K562 (cell line): Measurements from ENCODE around the gene DAGLA. TPM values are rescaled to one million over a fixed set of nuclear protein-coding genes. Genes with fewer than 3 reads are reported as not detected.

Experiments used
- CEBPB ChIP-seq: fragments of 450-650 bp; IDR thresholded peaks from 2 replicates; pipeline ENCODE4 v1.6.1; 2016; ENCODE audit warnings: missing genetic modification characterization, missing compliant biosample characterization
- CTCF ChIP-seq, 3 experiments: IDR thresholded peaks in 2 of 3; conservative IDR thresholded peaks in 1 of 3; 2 replicates each; pipeline ENCODE4 v1.5.1; 2011 to 2012; ENCODE audit warnings: low read length in 3 of 3, mild to moderate bottlenecking in 3 of 3, control low read depth in 2 of 3, improper control_type of control experiment in 1 of 3, inconsistent platforms in 1 of 3, low read depth in 1 of 3, mixed read lengths in 1 of 3, moderate library complexity in 1 of 3; ENCODE audit not compliant: insufficient read depth in 2 of 3
- CTCFL ChIP-seq: IDR thresholded peaks from 2 replicates; pipeline ENCODE4 v1.6.1; 2011; ENCODE audit warnings: borderline replicate concordance, low read depth, mild to moderate bottlenecking, moderate library complexity, low read length; ENCODE audit not compliant: insufficient read depth, poor library complexity, severe bottlenecking
- E2F4 ChIP-seq: sonication (generic); formaldehyde crosslinking; IDR thresholded peaks from 2 replicates; pipeline ENCODE4 v1.8.0; 2022; ENCODE audit warnings: mild to moderate bottlenecking, low read depth, missing genetic modification reagents
- EGR1 ChIP-seq: fragments of 450-650 bp; conservative IDR thresholded peaks from 2 replicates; pipeline ENCODE4 v1.6.1; 2017; ENCODE audit warnings: mild to moderate bottlenecking
- FOXP4 ChIP-seq: sonication (generic); formaldehyde crosslinking; IDR thresholded peaks from 2 replicates; pipeline ENCODE4 v1.8.0; 2022; ENCODE audit warnings: mild to moderate bottlenecking, missing genetic modification reagents, borderline replicate concordance
- HDAC6 ChIP-seq: IDR thresholded peaks from 2 replicates; pipeline ENCODE4 v1.6.1; 2012; ENCODE audit warnings: low read depth, mild to moderate bottlenecking, control low read depth, inconsistent platforms, low read length, moderate library complexity
- HMBOX1 ChIP-seq: sonication (generic); IDR thresholded peaks from 2 replicates; pipeline ENCODE4 v1.6.1; 2016
- IRF2 ChIP-seq: sonication (generic); formaldehyde crosslinking; IDR thresholded peaks from 2 replicates; pipeline ENCODE4 v1.8.1; 2022; ENCODE audit warnings: mild to moderate bottlenecking, missing genetic modification reagents
- LEF1 ChIP-seq: fragments of 450-650 bp; IDR thresholded peaks from 2 replicates; pipeline ENCODE4 v1.6.1; 2016; ENCODE audit warnings: mild to moderate bottlenecking
- SIN3A ChIP-seq, 2 experiments: fragments of 150-350 bp in 1 of 2; IDR thresholded peaks; 2 replicates each; pipeline ENCODE4 v1.6.1; 2011 to 2016; ENCODE audit warnings: borderline replicate concordance in 2 of 2, low read depth in 2 of 2, low read length in 2 of 2, mild to moderate bottlenecking in 2 of 2, moderate library complexity in 2 of 2; ENCODE audit not compliant: control insufficient read depth in 1 of 2
- STAT6 ChIP-seq: sonication (generic); formaldehyde crosslinking; IDR thresholded peaks from 2 replicates; pipeline ENCODE4 v1.8.1; 2023; ENCODE audit warnings: mild to moderate bottlenecking, missing genetic modification reagents
- polyA plus RNA-seq, 8 experiments: library from polyadenylated mRNA; depleted of rRNA in 4 of 8; stranded (reverse) in 5 of 8; unstranded in 3 of 8; fragments of >200 nt; fragmentation: Nextera tagmentation in 2 of 8; fragmentation: Illumina TruSeq in 1 of 8; extraction: Ambion mirVana in 2 of 8; extraction: Trizol in 1 of 8; gene quantifications; 2 replicates each; pipeline versions ENCODE4 v1.2.1 to v1.2.3, GENCODE V29; 2011 to 2014; ENCODE audit warnings: inconsistent platforms in 1 of 8, missing spikeins in 1 of 8
- total RNA-seq, 7 experiments: library from RNA; depleted of rRNA in 6 of 7; stranded (reverse); fragments of >200 nt in 6 of 7; fragmentation: Illumina TruSeq in 2 of 7; extraction: Trizol in 2 of 7; gene quantifications; 2 replicates each; pipeline versions ENCODE4 v1.2.1 to v1.2.3, GENCODE V29; 2011 to 2021; ENCODE audit warnings: low replicate concordance in 1 of 7

The DAGLA gene
- total and polyA plus RNA-seq, 9 of the 15 experiments (the other 6 are each of a cell fraction or from before 2014, with no cell fraction given), result 0.03 to 0.16 (median 0.04) TPM; not detected in 4

- TF ChIP-seq CTCFL (peak; percentile 99), SIN3A (IDR thresholded peaks at IDR 0.05; ENCODE audit: borderline replicate concordance in 2 of 2, control insufficient read depth in 1 of 2, low read depth in 2 of 2, low read length in 2 of 2) (peak in 1 of 2 experiments; percentile 35; a peak in 1 of 4 replicates), E2F4 (CRISPR knock-in tag) (no peak), CTCF (IDR thresholded peaks at IDR 0.05 in 2 of 3, conservative IDR thresholded peaks at IDR 0.05 in 1 of 3; ENCODE audit: insufficient read depth in 2 of 3, low read depth in 1 of 3, low read length in 3 of 3) (peak; percentile 42 to 96 (median 87)), HMBOX1 (no peak), CEBPB (tag) (no peak), HDAC6 (no peak), EGR1 (peak; percentile 46; the same call in 1 of the 2 replicates), IRF2 (no peak), STAT6 (CRISPR knock-in tag) (no peak), FOXP4 (CRISPR knock-in tag) (no peak), LEF1 (no peak)
Observed at GRCh38 chr11:61752117-61752924, 72.1 kb downstream of the DAGLA start, which contains the start of gene MYRF (continued).
